HG02973 (cell line): ENCODE measurements around the gene HYKK.
"Not testable (repeated sequence)": the region's sequence is repeated elsewhere in the genome, so short reads cannot be mapped to it uniquely, and the experiment has no call there.

ENCODE experiments used
- ATAC-seq: cut with Tn5 transposase; IDR thresholded peaks from one replicate; pipeline ENCODE4 v1.9.1; 2021; ENCODE audit warnings: moderate library complexity; ENCODE audit not compliant: unreplicated experiment

Gene HYKK

GRCh38 chr15:78540141-78540870, 32.9 kb downstream of the HYKK start, which contains the start of gene PSMA4:
TSS of gene PSMA4 (plus strand) at chr15:78540444. CDS start at chr15:78541928, 1,484 bp downstream.
- peak; percentile 73 for ATAC-seq

GRCh38 chr15:78540871-78541743, 33.7 kb downstream of the HYKK start:
- no peak for ATAC-seq

- no peak for ATAC-seq
These were observed 34.3 kb downstream of the HYKK start for GRCh38 chr15:78541744-78542034.

- ATAC-seq = no peak
These were observed 35.3 kb downstream of the HYKK start for GRCh38 chr15:78542647-78543046.

GRCh38 chr15:78550194-78550593, 42.8 kb downstream of the HYKK start:
- no peak for ATAC-seq

GRCh38 chr15:78550815-78551214, 43.4 kb downstream of the HYKK start:
- ATAC-seq = no peak

- no peak for ATAC-seq
These were observed 44.5 kb downstream of the HYKK start for GRCh38 chr15:78551902-78552301.

GRCh38 chr15:78552597-78552996, 45.2 kb downstream of the HYKK start:
- no peak for ATAC-seq

GRCh38 chr15:78560201-78560600, 52.8 kb downstream of the HYKK start:
- ATAC-seq = not testable (repeated sequence)

GRCh38 chr15:78561490-78561889, 54.1 kb downstream of the HYKK start:
- no peak for ATAC-seq

GRCh38 chr15:78563092-78563491, 55.7 kb downstream of the HYKK start:
- ATAC-seq = no peak

GRCh38 chr15:78564743-78565096, 57.3 kb downstream of the HYKK start:
- peak; percentile 15 for ATAC-seq

GRCh38 chr15:78565097-78565950, 57.9 kb downstream of the HYKK start, which contains the start of gene CHRNA5:
TSS of gene CHRNA5 (plus strand) at chr15:78565520. CDS start at chr15:78565720, 200 bp downstream.
- ATAC-seq = peak; percentile 73

GRCh38 chr15:78565951-78566774, 58.8 kb downstream of the HYKK start:
- no peak for ATAC-seq

- no peak for ATAC-seq
These were observed 60.2 kb downstream of the HYKK start for GRCh38 chr15:78567531-78567930.

- ATAC-seq = no peak
These were observed 63.3 kb downstream of the HYKK start for GRCh38 chr15:78570710-78571109.

- no peak for ATAC-seq
These were observed 64.0 kb downstream of the HYKK start for GRCh38 chr15:78571382-78571781.

GRCh38 chr15:78573416-78573815, 66.0 kb downstream of the HYKK start:
- ATAC-seq = no peak

- no peak for ATAC-seq
These were observed 67.6 kb downstream of the HYKK start for GRCh38 chr15:78574944-78575343.
